HG03135 (cell line): ENCODE results near the gene PRSS57.

Experiments
- ATAC-seq: cut with Tn5 transposase; IDR thresholded peaks from one replicate; pipeline ENCODE4 v1.9.1; 2021; ENCODE audit warnings: mild to moderate bottlenecking, moderate library complexity; ENCODE audit not compliant: unreplicated experiment

The PRSS57 gene

GRCh38 chr19:653425-653824 is 41.8 kb downstream of the PRSS57 start:
- no peak for ATAC-seq

GRCh38 chr19:652467-653389 is 42.5 kb downstream of the PRSS57 start:
- ATAC-seq, result no peak

GRCh38 chr19:651991-652390 is 43.3 kb downstream of the PRSS57 start:
- no peak for ATAC-seq

GRCh38 chr19:651114-651818 is 44.0 kb downstream of the PRSS57 start:
- no peak for ATAC-seq

GRCh38 chr19:650121-650520 is 45.1 kb downstream of the PRSS57 start:
- no peak for ATAC-seq

- no peak for ATAC-seq
Measured at GRCh38 chr19:648904-649801, 46.1 kb downstream of the PRSS57 start.

GRCh38 chr19:648305-648704 is 46.9 kb downstream of the PRSS57 start:
- no peak for ATAC-seq

GRCh38 chr19:647566-648284 is 47.5 kb downstream of the PRSS57 start:
- ATAC-seq, result no peak

- ATAC-seq, result no peak
Measured at GRCh38 chr19:646779-647565, 48.3 kb downstream of the PRSS57 start.

- ATAC-seq, result no peak
Measured at GRCh38 chr19:645912-646778, 49.1 kb downstream of the PRSS57 start.

- ATAC-seq, result no peak
Measured at GRCh38 chr19:644789-645188, 50.5 kb downstream of the PRSS57 start.

GRCh38 chr19:644363-644762 is 50.9 kb downstream of the PRSS57 start:
- ATAC-seq, result no peak

GRCh38 chr19:643736-644135 is 51.5 kb downstream of the PRSS57 start:
- no peak for ATAC-seq

GRCh38 chr19:642767-643727 is 52.2 kb downstream of the PRSS57 start:
- no peak for ATAC-seq

GRCh38 chr19:641702-642101 is 53.5 kb downstream of the PRSS57 start:
- no peak for ATAC-seq

- no peak for ATAC-seq
Measured at GRCh38 chr19:640606-641189, 54.6 kb downstream of the PRSS57 start.

- no peak for ATAC-seq
Measured at GRCh38 chr19:640161-640558, 55.1 kb downstream of the PRSS57 start.
